ENCODE results near the gene CNDP2. TPM values are rescaled to one million over a fixed set of nuclear protein-coding genes. Genes with fewer than 3 reads are reported as not detected.
A peak's percentile ranks its signal among the peaks of the same experiment; 100 is the strongest.

CNDP2 gene
- total and polyA plus RNA-seq, 2 of the 13 experiments (the other 11 are each of a cell fraction or from before 2014, with no cell fraction given) = 64.7 to 80.8 TPM

GRCh38 chr18:74541703-74542555 lies 45.8 kb downstream of the CNDP2 start (continued):
- TF ChIP-seq KDM2A (CRISPR knock-in tag; IDR thresholded peaks at IDR 0.05; ENCODE audit: borderline replicate concordance, low read depth) = peak; percentile 68; the same call in 1 of the 2 replicates
- TF ChIP-seq SMAD9 (CRISPR knock-in tag; IDR thresholded peaks at IDR 0.05) = no peak
- TF ChIP-seq SRF (IDR thresholded peaks at IDR 0.05; ENCODE audit: low read depth, low read length) = peak; percentile 73; the same call in 1 of the 2 replicates
- no peak for TF ChIP-seq GLI4 (CRISPR knock-in tag; IDR thresholded peaks at IDR 0.05; ENCODE audit: borderline replicate concordance)
- peak; percentile 83 for TF ChIP-seq MIER2 (CRISPR knock-in tag; IDR thresholded peaks at IDR 0.05)
- TF ChIP-seq GFI1 (CRISPR knock-in tag; IDR thresholded peaks at IDR 0.05; ENCODE audit: borderline replicate concordance) = peak; percentile 79; the same call in 1 of the 2 replicates
- no peak for TF ChIP-seq ZNF720 (CRISPR knock-in tag; IDR thresholded peaks at IDR 0.05)

- no TSS peak for BruUV-seq (replicated peaks)
Observed at GRCh38 chr18:74544898-74545297, 48.7 kb downstream of the CNDP2 start.

More at GRCh38 chr18:74544898-74545297, 48.7 kb downstream of the CNDP2 start:
- Histone ChIP-seq H3K4me3 (replicated peaks in 1 of 3; ENCODE audit: insufficient read depth in 1 of 3, low read depth in 2 of 3, low read length in 3 of 3) (no peak overlapping the region), H2AFZ (ENCODE audit: low read length) (no peak overlapping the region), H4K20me1 (ENCODE audit: insufficient read depth, low read length) (no peaks in the 10 kb centered on the region), H3K4me1 (ENCODE audit: insufficient read depth, low read length) (peaks cover 55% of the 10 kb centered on the region), H3K79me2 (ENCODE audit: insufficient read depth, low read length) (no peaks in the 10 kb centered on the region), H3K27me3 (ENCODE audit: control insufficient read depth in 1 of 2, insufficient read depth in 2 of 2, low read length in 2 of 2) (no peaks in the 10 kb centered on the region), H3K9me3 (ENCODE audit: low read length) (peaks cover 19% of the 10 kb centered on the region), H3K36me3 (replicated peaks in 1 of 2; ENCODE audit: control insufficient read depth in 1 of 2, insufficient read depth in 2 of 2, low read length in 2 of 2) (no peaks in the 10 kb centered on the region), H3K4me2 (ENCODE audit: low read depth, low read length) (no peak overlapping the region), H3K27ac (ENCODE audit: extremely low read length, insufficient read depth, low read length) (no peak overlapping the region), H3K9ac (ENCODE audit: insufficient read depth, low read depth, low read length) (no peak overlapping the region)
- WGBS (ENCODE audit: low lambda C conversion rate) = 85% methylated on average over 6 of the region's 8 CpGs
- intact Hi-C loops (cut with micrococcal nuclease; ENCODE audit: unreplicated experiment) (no loop called here), in situ Hi-C loops (cut with HindIII; ENCODE audit: extremely low pct_ligation_motif_present, low pct_unique_long_range_greater_than_20kb) (loop anchor here (5.0 kb wide), 1 partner anchor 48 kb away; the partner anchor contains the start of gene CNDP2)
- ATAC-seq = no peak
- FAIRE-seq = no peak
- DNase-seq (ENCODE audit: low spot score) = no peak
- ChIA-PET CTCF (ENCODE audit: low intra/inter-chr PET ratio, low total read pairs) (no interaction called here), POLR2A (no interaction called here)
- no peak for TF ChIP-seq ZNF75D (CRISPR knock-in tag; IDR thresholded peaks at IDR 0.05; ENCODE audit: borderline replicate concordance)

All from HepG2 (cell line).